Breast epithelium (tissue), 4 donors: ENCODE measurements around the gene XRN1. TPM values are rescaled to one million over a fixed set of nuclear protein-coding genes. Genes with fewer than 3 reads are reported as not detected.

Source experiments
- DNase-seq, 2 donors: peaks; one replicate each; pipeline ENCODE4 v3.0.0-alpha.2; 2019; ENCODE audit warnings: low spot score in 2 of 2
- H3K27ac ChIP-seq, 2 donors: fragments of 200-600 bp; sonication (generic) in 1 of 2; one replicate each; pipeline ENCODE4 v1.5.1; 2016 to 2019; ENCODE audit warnings: mild to moderate bottlenecking in 1 of 2
- H3K27me3 ChIP-seq, 2 donors: fragments of 200-600 bp; sonication (generic) in 1 of 2; one replicate each; pipeline versions ENCODE4 v1.5.1 to v1.6.0; 2017 to 2019; ENCODE audit warnings: control low read depth in 1 of 2, mild to moderate bottlenecking in 1 of 2
- H3K36me3 ChIP-seq: fragments of 200-600 bp; one replicate; pipeline ENCODE4 v1.5.1; 2019
- H3K4me1 ChIP-seq, 2 donors: fragments of 200-600 bp; sonication (generic); one replicate each; pipeline ENCODE4 v1.5.1; 2016 to 2019; ENCODE audit warnings: control low read depth in 1 of 2
- H3K4me3 ChIP-seq, 3 donors: fragments of 200-600 bp; sonication (generic); 1 replicate in 2 of 3; 2 replicates in 1 of 3; pipeline ENCODE4 v1.5.1; 2016 to 2019; ENCODE audit warnings: mild to moderate bottlenecking in 3 of 3, moderate library complexity in 2 of 3
- H3K9me3 ChIP-seq, 2 donors: fragments of 200-600 bp; sonication (generic) in 1 of 2; one replicate each; pipeline ENCODE4 v1.5.1; 2016 to 2019; ENCODE audit warnings: control low read depth in 1 of 2
- POLR2A ChIP-seq: fragments of 450-650 bp; IDR thresholded peaks from one replicate; pipeline ENCODE4 v1.6.1; 2016; ENCODE audit warnings: antibody characterized with exemption, mild to moderate bottlenecking, moderate library complexity
- POLR2AphosphoS5 ChIP-seq, 3 donors: sonication (generic); formaldehyde crosslinking; IDR thresholded peaks; one replicate each; pipeline ENCODE4 v1.6.1; 2017; ENCODE audit warnings: antibody characterized with exemption in 3 of 3
- intact Hi-C: fragments of 100-400 bp; cut with DNase I; formaldehyde crosslinking; loops from one replicate; pipeline ENCODE4 v1.15.1; 2023; ENCODE audit warnings: low total_unique reads
- total RNA-seq, 3 donors: library from RNA; depleted of rRNA; stranded (reverse); fragments of >200 nt; gene quantifications; one replicate each; pipeline ENCODE4 v1.1.0, GENCODE V29; 2016
- TF ChIP-seq, protein P1 (sequence below), 3 donors: fragments of 450-650 bp; IDR thresholded peaks; one replicate each; pipeline ENCODE4 v1.5.1; 2016 to 2017; ENCODE audit warnings: antibody characterized with exemption in 3 of 3, mild to moderate bottlenecking in 3 of 3, moderate library complexity in 3 of 3

Gene XRN1
- total RNA-seq, 3 donors from 2014 or later: 44.5 to 81.1 (median 51.5) TPM

DNA sequence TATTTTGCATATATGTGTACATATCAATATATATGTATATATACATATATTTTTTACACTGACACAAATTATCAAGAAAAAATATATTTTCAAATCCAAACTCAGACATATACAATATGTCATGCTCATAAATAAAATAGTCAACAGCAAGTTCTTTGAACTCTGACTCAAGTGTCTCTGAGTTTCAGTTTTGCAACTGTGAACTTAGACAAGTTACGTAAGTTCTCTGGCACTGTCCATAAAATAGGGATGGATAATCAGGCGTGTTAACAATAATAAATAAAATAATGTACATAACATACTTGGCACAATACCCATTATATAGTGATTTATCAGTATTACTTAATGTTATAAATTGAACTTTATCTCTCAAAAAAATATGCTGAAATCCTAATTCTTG lies 12.1 kb upstream of the XRN1 start:
- Histone ChIP-seq H3K4me1 (no peaks in the 10 kb centered on the region), H3K36me3 (no peaks in the 10 kb centered on the region), H3K27ac (no peak overlapping the region), H3K9me3 (no peaks in the 10 kb centered on the region), H3K27me3 (no peaks in the 10 kb centered on the region), H3K4me3 (no peak overlapping the region)
- no peak for DNase-seq
- intact Hi-C loops: loop anchor here (5.0 kb wide), 1 partner anchor 138 kb away; no protein-coding TSS in a partner anchor
- no peak for TF ChIP-seq POLR2AphosphoS5 (IDR thresholded peaks at IDR 0.05)
- no peak for TF ChIP-seq POLR2A

DNA sequence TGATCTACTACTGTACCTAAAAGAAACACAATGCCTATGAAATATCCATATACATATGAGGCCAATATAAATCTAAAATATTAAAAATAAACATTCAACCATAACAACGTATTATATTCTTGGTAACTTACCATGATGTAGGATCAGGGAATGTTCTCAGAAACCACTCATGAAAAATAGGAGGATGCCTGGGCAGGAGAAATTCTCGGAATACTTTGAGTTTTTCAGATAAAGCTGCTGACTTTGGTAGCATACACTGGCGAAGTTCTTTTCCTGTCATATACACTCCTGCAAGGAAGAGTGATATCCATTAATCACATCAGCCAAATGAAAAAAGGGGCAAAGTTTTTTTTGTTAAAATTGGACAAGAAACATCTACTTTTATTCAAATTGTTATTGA lies 11.3 kb upstream of the XRN1 start:
- Histone ChIP-seq H3K4me1 (no peaks in the 10 kb centered on the region), H3K4me3 (no peak overlapping the region), H3K27me3 (no peaks in the 10 kb centered on the region), H3K36me3 (no peaks in the 10 kb centered on the region), H3K9me3 (no peaks in the 10 kb centered on the region), H3K27ac (no peak overlapping the region)
- no peak for TF ChIP-seq POLR2AphosphoS5 (IDR thresholded peaks at IDR 0.05)
- no peak for TF ChIP-seq POLR2A
- TF ChIP-seq, protein P1, sequence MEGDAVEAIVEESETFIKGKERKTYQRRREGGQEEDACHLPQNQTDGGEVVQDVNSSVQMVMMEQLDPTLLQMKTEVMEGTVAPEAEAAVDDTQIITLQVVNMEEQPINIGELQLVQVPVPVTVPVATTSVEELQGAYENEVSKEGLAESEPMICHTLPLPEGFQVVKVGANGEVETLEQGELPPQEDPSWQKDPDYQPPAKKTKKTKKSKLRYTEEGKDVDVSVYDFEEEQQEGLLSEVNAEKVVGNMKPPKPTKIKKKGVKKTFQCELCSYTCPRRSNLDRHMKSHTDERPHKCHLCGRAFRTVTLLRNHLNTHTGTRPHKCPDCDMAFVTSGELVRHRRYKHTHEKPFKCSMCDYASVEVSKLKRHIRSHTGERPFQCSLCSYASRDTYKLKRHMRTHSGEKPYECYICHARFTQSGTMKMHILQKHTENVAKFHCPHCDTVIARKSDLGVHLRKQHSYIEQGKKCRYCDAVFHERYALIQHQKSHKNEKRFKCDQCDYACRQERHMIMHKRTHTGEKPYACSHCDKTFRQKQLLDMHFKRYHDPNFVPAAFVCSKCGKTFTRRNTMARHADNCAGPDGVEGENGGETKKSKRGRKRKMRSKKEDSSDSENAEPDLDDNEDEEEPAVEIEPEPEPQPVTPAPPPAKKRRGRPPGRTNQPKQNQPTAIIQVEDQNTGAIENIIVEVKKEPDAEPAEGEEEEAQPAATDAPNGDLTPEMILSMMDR (IDR thresholded peaks at IDR 0.05): no peak
- DNase-seq: no peak
- intact Hi-C loops: loop anchor here (5.0 kb wide), 1 partner anchor 137 kb away; no protein-coding TSS in a partner anchor

DNA sequence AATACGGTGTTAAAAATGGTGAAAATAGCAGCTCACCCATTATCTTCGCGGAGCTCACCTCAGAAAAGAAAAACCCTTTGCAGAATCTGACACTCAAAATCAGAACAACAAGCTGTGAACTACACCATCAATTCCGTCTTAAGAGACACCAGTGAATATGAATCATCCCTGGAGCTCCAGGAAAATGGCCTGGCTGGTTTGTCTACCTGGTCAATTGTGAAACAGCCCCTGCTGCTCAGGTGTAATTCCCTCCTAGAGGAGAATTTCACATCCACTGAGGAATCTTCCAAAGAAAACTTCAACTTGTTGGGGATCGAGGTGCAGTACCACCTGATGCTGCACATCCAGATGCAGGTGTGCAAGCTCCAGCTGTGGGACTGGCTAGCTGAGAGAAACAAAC lies 3.0 kb upstream of the XRN1 start:
- no peak for TF ChIP-seq POLR2A
- DNase-seq: no peak

DNA sequence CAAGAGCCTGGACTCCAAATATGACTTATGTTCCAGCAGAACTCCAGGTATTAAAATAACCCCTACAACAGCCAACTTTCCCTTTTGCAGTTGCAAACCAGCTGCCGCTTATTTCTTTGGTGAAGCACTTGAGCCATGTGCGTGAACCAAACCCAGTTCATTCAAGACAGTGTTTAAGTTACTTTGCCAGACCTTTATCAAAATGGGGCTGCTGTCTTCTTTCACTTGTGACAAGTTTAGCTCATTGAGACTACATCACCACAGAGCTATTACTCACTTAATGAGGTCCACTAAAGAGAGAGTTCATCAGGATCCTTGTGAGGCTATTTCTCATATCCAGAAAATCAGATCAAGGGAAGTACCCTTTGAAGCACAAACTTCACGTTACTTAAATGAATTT lies 2.4 kb upstream of the XRN1 start:
- intact Hi-C loops: no loop called here
- Histone ChIP-seq H3K4me3 (no peak overlapping the region), H3K4me1 (no peaks in the 10 kb centered on the region), H3K27ac (no peak overlapping the region), H3K9me3 (no peaks in the 10 kb centered on the region), H3K27me3 (no peaks in the 10 kb centered on the region), H3K36me3 (no peaks in the 10 kb centered on the region)
- TF ChIP-seq POLR2A (no peak), POLR2AphosphoS5 (IDR thresholded peaks at IDR 0.05) (no peak)
- TF ChIP-seq, protein P1 (IDR thresholded peaks at IDR 0.05): no peak
- DNase-seq: no peak

More for the DNA sequence above, 3.0 kb upstream of the XRN1 start:
- Histone ChIP-seq H3K27ac (no peak overlapping the region), H3K36me3 (no peaks in the 10 kb centered on the region), H3K9me3 (no peaks in the 10 kb centered on the region), H3K4me3 (no peak overlapping the region), H3K27me3 (no peaks in the 10 kb centered on the region), H3K4me1 (no peaks in the 10 kb centered on the region)
- intact Hi-C loops: no loop called here

DNA sequence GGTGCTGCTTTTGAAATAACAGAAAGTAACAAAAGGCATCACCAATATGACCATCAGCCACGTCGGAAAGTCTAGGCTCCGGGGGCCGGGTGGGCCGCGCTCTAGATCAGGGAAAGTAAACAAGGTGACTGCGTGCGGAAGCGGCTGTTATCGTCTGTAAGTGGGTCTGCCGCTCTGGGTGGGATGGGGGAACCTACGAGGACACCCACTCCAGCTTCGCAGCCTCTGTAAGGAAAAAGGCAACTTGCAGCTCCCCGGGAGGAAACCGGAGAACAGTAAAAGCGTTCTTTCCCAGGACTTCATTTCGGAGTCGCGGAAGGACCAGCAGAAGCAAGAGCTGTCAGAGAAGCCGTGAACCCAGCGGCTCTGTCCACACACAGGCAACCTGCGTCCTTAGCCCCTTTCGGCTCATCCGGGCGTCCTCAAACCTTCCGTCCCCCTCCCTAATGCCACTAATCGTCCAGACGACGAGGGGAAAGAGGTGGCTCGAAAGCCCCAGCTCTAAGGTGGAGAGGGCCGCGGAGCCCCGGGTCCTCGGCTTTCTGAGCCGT lies 461 bp downstream of the XRN1 start:
- peak overlapping the region; percentile 84 to 99 (median 96) for H3K4me3 ChIP-seq
- no peaks in the 10 kb centered on the region for H3K27me3 ChIP-seq
- H3K9me3 ChIP-seq: no peaks in the 10 kb centered on the region
- peak overlapping the region; percentile 99 to 100 for H3K27ac ChIP-seq
- intact Hi-C loops: no loop called here
- no peaks in the 10 kb centered on the region for H3K36me3 ChIP-seq
- DNase-seq: peak in 1 of 2 donors; percentile 30
- no peaks in the 10 kb centered on the region for H3K4me1 ChIP-seq
- TF ChIP-seq POLR2A (no peak), POLR2AphosphoS5 (IDR thresholded peaks at IDR 0.05) (no peak)
- TF ChIP-seq, protein P1 (IDR thresholded peaks at IDR 0.05): no peak

DNA sequence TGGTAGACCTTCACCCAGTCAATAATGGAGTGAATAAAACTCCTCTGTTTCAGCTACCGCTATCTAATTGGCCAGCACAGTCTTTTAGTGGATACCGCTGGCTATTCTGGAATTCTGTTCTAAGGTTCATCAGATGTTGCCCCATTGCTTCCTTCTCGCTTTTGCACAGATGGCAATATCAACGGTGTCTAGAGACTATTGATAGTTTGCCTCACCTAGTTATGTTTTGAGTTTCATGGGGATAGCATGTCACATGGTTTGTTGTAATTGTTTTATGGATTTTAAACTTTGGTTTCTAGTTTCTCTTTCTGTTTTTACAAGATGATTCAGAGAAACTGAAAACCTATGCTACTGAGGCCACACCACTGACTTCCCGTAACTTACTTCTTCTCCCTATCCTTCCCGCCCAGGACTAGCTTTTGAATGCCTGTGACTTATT lies 2.0 kb downstream of the XRN1 start:
- Histone ChIP-seq H3K4me3 (peak overlapping the region in 2 of 3 donors; percentile 84 to 96), H3K27ac (peak overlapping the region in 1 of 2 donors; percentile 25), H3K36me3 (no peaks in the 10 kb centered on the region), H3K4me1 (no peaks in the 10 kb centered on the region), H3K27me3 (no peaks in the 10 kb centered on the region), H3K9me3 (no peaks in the 10 kb centered on the region)
- intact Hi-C loops: no loop called here
- no peak for DNase-seq
- TF ChIP-seq POLR2A (no peak), POLR2AphosphoS5 (IDR thresholded peaks at IDR 0.05) (no peak)
- TF ChIP-seq, protein P1 (IDR thresholded peaks at IDR 0.05): no peak
